C4-2B (cell line): ENCODE data around the gene PPT1.

ENCODE experiments used
- ZFX ChIP-seq: fragments of 450-650 bp; IDR thresholded peaks from 2 replicates; pipeline ENCODE4 v1.6.1; 2017
- TF ChIP-seq, protein P1 (sequence below): fragments of 450-650 bp; conservative IDR thresholded peaks from 2 replicates; pipeline ENCODE4 v1.5.1; 2017; ENCODE audit warnings: mild to moderate bottlenecking

DNA sequence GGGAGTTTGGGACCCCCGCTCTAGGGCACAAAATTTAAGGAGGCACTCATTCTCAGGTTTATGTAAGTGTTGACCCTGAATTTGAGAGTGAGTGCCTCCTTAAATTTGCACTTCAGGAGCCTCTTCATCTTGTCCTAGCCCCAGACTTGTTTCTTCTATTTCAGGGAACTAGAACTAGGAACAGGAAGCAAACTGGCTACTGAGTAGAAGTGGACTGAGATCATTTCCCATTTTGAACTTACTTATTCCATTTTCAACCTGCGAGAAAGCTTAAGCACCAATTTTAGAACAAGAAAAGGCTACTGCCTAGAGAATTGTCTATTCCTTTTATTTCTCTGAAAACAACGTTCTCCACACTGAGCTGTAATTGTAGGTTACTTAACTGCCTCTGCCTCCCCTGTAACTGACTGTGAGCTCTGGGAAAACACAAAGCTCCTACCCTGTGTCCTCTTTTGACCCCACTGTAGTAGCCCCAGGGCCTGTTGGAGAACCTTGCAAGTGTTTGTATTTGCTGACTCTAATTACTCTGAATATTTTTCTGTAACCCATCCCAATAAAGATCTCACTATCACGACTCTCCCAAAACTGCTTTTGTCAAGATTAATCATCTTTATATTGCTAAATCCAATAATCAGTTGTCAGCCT lies 2.5 kb downstream of the PPT1 start:
- TF ChIP-seq, protein P1, sequence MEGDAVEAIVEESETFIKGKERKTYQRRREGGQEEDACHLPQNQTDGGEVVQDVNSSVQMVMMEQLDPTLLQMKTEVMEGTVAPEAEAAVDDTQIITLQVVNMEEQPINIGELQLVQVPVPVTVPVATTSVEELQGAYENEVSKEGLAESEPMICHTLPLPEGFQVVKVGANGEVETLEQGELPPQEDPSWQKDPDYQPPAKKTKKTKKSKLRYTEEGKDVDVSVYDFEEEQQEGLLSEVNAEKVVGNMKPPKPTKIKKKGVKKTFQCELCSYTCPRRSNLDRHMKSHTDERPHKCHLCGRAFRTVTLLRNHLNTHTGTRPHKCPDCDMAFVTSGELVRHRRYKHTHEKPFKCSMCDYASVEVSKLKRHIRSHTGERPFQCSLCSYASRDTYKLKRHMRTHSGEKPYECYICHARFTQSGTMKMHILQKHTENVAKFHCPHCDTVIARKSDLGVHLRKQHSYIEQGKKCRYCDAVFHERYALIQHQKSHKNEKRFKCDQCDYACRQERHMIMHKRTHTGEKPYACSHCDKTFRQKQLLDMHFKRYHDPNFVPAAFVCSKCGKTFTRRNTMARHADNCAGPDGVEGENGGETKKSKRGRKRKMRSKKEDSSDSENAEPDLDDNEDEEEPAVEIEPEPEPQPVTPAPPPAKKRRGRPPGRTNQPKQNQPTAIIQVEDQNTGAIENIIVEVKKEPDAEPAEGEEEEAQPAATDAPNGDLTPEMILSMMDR, result no peak
- no peak for TF ChIP-seq ZFX
